Cardiac fibroblast (primary cell): Measurements from ENCODE around the gene ULK4.

ENCODE experiments used
- DNase-seq, 2 donors: peaks; one replicate each; pipeline versions ENCODE4 v3.0.0 to v3.0.0-alpha.2; 2010; ENCODE audit warnings: low read depth in 2 of 2
- H3K4me3 ChIP-seq, 2 donors: replicated peaks in 1 of 2; 1 replicate in 1 of 2; 2 replicates in 1 of 2; pipeline ENCODE4 v1.5.1; 2011; ENCODE audit warnings: low read depth in 2 of 2, low read length in 2 of 2, mild to moderate bottlenecking in 2 of 2, moderate library complexity in 1 of 2
- TF ChIP-seq, protein P1 (sequence below): IDR thresholded peaks from one replicate; pipeline ENCODE4 v1.5.1; 2011; ENCODE audit warnings: low read depth, mild to moderate bottlenecking, low read length, inconsistent platforms

ULK4 gene

DNA sequence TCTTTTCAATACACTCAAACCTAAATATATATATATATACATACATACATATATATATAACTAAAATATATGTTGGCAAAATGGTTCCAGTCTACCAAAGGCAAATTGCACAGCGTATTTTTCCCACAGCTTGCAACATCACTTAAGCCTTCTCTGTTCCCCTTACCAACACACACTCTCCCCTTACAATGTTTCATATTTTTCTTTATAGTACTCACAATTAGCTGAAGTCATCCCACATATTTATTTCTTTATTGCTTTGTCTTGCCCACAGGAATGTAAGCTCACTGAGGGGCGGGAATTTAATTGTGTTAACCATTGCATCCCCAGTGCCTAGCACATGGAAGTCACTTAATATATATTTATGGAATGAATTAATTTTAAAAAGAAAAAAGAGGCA lies 288.3 kb downstream of the ULK4 start:
- TF ChIP-seq, protein P1, sequence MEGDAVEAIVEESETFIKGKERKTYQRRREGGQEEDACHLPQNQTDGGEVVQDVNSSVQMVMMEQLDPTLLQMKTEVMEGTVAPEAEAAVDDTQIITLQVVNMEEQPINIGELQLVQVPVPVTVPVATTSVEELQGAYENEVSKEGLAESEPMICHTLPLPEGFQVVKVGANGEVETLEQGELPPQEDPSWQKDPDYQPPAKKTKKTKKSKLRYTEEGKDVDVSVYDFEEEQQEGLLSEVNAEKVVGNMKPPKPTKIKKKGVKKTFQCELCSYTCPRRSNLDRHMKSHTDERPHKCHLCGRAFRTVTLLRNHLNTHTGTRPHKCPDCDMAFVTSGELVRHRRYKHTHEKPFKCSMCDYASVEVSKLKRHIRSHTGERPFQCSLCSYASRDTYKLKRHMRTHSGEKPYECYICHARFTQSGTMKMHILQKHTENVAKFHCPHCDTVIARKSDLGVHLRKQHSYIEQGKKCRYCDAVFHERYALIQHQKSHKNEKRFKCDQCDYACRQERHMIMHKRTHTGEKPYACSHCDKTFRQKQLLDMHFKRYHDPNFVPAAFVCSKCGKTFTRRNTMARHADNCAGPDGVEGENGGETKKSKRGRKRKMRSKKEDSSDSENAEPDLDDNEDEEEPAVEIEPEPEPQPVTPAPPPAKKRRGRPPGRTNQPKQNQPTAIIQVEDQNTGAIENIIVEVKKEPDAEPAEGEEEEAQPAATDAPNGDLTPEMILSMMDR = no peak
- H3K4me3 ChIP-seq = no peak overlapping the region
- no peak for DNase-seq

DNA sequence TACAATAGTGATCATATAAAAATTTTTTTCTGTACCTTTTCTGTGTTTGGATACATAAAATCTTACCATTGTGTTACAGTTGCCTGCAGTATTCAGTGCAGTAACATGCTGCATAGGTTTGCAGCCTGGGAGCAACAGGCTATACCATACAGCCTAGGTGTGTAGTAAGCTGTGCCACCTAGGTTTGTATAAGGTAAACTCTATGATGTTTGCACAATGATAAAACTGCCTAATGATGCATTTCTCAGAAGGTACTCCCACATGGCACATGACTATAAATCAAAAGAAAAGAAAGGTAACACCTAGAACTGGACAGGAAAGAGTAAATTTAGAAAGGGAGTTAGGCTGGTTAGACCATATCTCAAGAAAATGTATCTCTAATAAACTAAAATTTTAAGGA lies 293.5 kb downstream of the ULK4 start:
- H3K4me3 ChIP-seq = no peak overlapping the region
- TF ChIP-seq, protein P1 = no peak
- no peak for DNase-seq

DNA sequence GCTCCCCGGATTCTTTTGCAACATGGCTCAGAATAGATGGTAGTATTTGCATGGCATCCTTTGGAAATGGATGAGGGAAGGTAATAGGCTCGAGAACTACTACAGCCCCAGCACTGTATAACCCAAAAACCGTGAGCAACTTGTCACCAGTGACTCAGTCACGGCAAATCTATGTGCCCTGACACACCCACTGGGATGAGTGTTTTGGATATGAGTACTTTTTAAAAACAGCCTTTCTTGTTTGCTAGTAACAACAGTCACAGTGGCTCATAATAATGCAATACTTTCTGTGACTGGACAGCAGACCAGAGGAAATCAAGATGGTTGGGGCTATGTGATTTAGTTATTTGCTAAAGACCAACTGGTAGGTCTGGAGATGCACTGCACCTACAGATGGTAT lies 299.6 kb downstream of the ULK4 start:
- TF ChIP-seq, protein P1 = no peak
- DNase-seq = peak in 1 of 2 donors; percentile 65
- no peak overlapping the region for H3K4me3 ChIP-seq

DNA sequence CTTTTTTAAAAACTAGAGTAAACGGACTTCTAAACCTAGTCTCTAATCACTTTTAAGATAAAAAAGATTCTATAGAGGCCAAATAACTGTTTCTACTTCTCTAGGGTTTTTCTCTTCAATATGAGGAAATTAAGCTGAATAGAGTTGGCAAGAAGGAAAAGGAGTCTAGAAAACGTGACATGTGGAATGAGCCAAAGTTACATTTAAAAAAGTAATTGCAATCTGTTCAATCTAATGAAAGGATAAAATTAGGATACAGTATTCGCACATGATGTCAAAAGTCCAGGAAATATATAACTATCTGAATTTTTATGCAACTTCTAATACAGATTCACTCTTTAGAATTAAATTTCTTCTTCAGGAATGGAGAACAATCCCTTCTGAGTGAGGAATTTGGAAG lies 300.1 kb downstream of the ULK4 start:
- DNase-seq = no peak
- TF ChIP-seq, protein P1 = no peak
- H3K4me3 ChIP-seq = no peak overlapping the region

DNA sequence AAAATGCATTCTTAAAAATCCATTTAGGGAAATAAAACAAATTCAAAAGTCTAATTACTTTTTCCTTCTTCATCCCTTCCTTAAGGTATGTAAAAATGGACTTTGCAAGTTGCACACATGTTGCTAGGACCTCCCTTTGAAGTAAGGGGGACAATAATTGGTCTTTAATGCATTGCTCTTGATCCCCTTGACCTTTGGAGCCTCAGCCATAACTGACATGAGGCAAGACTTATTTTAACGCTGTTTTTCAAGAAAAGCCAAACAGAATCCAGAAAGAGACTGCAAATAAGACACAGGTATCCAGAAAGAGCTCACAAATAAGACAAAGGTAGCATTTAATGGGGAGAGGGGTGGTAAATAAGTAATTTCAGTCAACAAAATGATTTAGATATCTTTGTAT lies 301.4 kb downstream of the ULK4 start:
- TF ChIP-seq, protein P1 = no peak
- H3K4me3 ChIP-seq = no peak overlapping the region
- DNase-seq = no peak

DNA sequence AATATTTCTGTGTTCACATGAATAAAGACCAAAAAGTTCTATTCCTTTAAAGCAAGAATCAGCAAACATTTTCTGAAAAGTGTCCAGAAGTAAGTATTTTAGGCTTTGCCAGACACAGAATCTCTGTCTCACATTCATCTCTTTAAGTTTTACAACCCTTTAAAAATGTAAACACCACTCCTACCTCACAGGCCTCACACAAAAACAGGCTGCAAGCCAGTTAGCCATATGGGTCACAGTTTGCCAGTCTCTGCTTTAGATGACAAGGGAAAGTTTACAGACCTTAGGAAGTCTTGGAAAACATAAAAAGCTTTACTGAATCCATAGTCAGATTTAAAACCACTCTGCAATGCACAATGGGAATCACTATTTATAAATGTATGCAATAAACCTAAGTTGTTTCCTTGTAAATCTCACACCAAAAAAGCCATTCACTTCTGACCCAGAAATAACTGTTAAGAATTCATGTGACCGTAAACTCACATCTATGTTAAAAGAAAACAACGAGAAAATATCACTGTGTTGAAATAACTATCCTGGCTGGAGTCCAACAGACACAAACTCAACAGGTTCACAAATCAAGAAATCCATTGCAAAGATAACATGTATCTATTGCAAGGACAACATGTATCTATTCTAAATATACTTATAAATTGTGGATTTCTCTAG lies 308.2 kb downstream of the ULK4 start:
- peak; percentile 11 to 24 for DNase-seq
- TF ChIP-seq, protein P1 = no peak
- H3K4me3 ChIP-seq = no peak overlapping the region

DNA sequence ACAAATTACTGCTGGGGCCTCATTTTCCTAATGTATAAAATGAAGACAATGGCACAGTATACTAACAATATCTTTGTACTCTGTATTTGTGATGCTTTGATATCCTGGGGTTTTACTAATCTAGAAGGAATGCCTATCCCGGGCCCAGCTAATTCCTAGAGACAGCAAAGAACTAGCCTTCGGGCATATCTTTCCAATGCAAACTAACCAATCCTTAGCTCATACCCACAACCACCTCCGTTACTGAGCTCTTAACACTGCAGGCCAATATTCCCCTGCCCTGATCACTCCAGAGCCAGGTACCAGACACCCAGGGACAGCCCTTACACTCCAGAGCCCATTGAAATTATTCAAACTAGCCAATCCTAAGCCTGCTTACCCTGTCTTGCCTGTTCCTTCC lies 309.0 kb downstream of the ULK4 start:
- H3K4me3 ChIP-seq = no peak overlapping the region
- TF ChIP-seq, protein P1 = no peak
- DNase-seq = no peak
